HG03095 (cell line): ENCODE results near the gene KRTAP5-8.
"Not testable (repeated sequence)": the region's sequence is repeated elsewhere in the genome, so short reads cannot be mapped to it uniquely, and the experiment has no call there.

ENCODE experiments used
- ATAC-seq: cut with Tn5 transposase; IDR thresholded peaks from one replicate; pipeline ENCODE4 v1.9.1; 2021; ENCODE audit warnings: moderate library complexity; ENCODE audit not compliant: unreplicated experiment

Gene KRTAP5-8, protein sequence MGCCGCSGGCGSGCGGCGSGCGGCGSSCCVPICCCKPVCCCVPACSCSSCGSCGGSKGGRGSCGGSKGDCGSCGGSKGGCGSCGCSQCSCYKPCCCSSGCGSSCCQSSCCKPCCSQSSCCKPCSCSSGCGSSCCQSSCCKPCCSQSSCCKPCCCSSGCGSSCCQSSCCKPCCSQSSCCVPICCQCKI

DNA sequence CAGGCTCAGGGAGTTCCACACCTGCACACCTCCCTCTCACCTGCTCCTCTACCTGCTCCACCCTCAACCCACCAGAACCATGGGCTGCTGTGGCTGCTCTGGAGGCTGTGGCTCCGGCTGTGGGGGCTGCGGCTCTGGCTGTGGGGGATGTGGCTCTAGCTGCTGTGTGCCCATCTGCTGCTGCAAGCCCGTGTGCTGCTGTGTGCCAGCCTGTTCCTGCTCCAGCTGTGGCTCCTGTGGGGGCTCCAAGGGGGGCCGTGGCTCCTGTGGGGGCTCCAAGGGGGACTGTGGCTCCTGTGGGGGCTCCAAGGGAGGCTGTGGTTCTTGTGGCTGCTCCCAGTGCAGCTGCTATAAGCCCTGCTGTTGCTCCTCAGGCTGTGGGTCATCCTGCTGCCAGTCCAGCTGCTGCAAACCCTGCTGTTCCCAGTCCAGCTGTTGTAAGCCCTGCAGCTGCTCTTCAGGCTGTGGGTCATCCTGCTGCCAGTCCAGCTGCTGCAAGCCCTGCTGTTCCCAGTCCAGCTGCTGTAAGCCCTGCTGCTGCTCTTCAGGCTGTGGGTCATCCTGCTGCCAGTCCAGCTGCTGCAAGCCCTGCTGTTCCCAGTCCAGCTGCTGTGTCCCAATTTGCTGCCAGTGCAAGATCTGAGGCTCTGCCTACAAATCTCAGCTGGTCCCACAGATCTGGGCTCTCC is at the start of gene KRTAP5-8:
Gene KRTAP5-8, plus strand, starts transcription at position 49 of the 689 bp plus-strand sequence. Its CDS starts 31 bp downstream, at position 80.
- ATAC-seq, result not testable (repeated sequence)

DNA sequence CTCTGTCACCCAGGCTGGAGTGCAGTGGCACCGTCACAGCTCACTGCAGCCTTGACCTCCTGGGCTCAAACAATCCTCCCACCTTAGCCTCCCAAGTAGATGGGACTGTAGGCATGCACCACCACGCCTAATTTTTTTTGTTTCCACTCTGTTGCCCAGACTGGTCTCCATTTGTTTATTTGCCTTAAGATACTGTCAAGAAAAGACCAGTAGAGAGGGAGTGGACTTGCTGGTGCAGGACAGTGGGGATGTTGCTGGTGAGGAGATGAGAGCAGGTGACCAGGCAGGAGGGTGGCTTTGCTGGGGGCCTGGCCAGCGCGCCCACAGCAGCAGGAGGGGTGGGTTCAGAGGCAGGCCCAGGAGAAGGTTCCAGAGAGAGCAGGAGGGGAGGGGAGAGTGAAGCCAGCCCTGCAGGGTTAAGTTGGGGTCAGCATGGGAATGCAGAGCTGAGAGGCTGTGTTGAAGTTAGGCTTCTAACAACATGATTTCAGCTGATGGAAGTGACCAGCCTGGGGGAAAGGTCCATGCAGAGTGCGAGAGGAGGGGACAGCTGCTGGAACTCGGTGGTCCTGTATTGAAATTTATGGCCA is 49.0 kb upstream of the KRTAP5-8 start:
- ATAC-seq, result no peak

DNA sequence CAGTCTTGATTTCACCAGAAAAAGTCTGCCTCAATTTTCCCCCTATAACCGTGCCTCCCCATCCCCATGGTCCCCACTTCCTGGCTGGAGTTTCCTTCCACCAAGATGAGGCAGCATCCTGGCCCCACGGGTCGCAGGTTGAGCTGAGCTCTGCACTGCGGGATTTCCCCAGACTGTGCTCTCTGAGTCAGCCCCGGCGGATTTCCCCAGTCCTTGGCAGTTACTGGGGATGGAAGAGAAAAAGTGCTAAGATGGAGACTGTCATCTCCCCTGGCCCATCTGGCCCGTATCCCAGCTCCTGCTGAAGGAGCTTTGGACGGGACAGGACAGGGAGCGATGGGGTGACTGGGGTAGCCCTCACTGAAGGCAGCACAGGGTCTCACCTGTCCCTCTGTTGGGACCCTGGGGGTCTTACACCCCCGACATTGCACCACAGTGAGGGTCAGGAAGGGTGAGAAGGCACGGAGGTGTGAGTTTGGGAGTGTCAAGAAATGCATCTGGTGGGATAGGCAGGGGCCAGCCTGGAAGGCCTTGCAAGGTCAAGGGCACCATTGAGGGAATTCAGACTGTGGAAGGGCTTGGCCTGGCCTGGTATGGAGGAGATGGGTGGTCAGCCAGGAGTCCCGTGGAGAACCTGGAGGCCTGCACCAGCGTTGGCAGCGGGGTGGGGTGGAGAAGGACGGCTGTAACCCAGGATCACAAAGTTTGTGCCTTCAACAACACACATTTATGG is 48.3 kb upstream of the KRTAP5-8 start:
- ATAC-seq, result no peak

DNA sequence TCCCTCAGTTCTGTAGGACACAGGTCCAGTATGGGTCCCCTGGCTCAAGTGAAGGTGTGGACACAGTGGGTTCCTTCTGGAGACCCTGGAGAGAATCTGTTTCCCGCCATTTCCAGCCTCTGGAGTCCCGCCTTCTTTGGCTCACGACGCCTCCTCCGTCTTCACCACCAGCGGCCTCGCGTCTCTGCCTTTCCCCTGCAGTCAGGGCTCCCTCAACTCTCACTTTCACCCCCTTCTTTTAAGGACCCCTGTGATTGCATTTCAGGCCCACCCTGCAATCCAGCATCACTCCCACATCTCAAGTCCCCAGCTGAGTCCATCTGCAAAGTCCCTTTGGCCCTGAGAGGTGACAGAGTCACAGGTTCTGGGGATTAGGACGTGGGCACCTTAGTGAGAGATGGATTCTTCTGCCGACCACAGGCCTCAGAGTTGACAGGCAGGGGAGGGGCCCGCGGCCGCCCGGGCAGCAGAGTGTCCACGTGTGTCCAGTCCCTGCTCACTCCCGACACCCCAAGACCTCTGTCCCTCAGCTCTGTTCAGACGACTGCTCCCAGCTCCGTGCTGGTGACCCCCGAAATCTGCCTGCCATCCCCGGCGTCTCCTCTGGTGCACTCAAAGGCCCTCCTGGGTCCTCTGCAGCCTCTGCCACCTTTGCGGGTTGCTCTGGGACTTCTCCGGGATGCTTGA is 47.6 kb upstream of the KRTAP5-8 start:
- no peak for ATAC-seq

DNA sequence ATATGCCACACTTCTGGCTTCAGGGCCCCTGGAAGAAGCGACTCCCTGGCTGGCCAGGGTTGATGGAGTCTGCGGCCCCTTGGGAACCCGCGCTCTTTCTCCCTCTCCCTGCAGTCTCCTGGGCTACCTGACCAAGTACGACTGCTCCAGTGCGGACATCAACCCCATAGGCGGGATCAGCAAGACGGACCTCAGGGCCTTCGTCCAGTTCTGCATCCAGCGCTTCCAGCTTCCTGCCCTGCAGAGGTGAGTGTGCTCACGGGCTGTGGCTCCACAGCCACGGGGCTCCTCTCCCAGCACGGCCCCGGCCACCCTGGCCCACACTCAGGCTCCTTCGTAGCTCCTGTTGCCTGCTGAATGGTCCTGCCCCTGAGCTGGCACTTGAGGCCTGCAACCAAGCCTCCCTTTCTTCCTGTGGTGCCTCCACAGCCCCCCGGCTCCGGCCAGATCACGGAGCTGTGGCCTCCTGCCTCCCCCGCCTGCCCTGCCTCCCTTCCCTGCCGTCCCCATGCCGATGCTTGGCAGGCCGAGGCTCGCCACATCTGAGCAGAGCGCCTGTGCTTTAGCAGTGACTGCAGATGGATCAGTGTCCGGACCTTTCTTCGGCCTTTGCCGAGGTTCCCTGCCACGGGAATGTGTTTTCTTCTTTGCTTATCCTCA is 47.0 kb upstream of the KRTAP5-8 start:
- ATAC-seq, result no peak

DNA sequence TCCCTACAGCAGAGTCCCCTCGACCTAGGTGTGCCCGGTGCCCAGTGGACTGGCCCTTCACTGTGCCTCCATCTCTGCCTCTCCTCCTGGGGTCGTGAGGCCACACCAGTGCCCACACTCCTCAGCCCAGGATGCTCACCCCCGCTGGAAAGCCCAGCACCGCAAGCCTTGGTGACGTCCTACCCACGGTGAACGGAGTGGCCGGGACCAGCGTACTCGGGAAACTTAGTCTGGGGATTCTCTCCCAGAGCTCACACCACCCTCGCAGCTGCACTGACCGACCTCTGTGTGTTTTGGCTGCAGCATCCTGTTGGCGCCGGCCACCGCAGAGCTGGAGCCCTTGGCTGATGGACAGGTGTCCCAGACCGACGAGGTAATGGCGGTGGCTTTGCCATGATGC is 46.3 kb upstream of the KRTAP5-8 start:
- no peak for ATAC-seq

DNA sequence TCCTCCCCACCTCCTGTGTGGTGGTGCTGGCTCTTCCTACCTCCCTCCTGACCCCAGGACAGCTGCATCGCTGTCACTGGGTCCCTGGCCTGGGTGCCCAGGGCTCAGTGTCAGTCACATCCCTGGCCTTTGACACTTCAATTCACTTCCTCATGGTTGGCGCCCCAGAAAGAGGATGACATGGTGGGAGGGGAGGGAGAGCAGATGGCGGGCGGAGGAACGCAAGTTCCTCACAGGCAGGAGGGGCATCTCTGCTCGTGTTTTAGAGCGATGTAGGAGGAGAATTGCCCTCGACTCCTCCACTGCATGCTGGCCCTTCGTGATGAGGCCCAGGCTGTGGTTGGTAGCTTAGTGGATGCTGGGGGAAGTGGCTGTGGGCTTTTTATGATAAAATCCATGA is 45.9 kb upstream of the KRTAP5-8 start:
- ATAC-seq, result no peak

DNA sequence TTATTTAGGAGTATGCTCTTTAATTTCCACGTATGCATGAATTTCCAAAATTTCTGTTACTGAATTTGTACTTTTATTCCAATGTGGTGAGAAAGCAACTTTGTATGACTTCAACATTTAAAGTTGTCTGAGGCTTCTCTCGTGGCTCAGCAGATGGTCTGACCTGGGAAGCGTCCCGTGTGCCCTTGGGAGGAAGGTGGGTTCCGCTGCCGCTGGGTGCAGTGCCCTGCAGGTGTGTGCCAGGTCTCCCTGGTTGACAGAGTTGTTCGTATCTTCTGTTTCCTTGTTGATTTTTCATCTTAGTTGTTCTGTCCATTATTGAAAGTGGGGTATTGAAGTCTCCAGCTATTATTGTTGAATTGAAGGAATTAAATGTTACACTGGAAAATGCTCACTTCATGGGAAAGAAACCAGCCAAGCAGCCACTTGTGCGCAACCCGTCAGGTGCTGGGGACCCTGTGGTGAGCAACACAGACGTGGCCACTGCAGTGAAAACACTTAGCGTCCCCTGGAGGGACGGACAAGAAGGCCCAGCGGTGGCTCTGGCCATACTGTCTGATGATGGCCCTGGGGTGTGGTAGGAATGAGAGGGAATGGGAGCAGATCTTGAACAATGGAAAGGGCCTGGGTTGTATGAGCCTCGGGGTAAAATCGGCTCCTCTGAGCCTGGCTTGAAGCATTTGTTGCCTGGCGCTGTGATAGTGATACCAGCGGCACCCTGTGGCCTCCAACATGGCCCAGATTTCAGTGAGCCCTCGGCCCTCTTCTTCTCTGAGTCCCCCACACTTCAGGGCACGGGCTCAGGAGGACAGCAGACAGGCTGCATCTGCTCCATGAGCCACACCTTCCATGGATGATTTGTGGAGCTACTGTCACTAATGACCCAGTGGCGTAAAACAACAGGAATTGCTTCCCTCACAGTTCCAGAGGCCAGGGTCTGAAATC is 42.3 kb upstream of the KRTAP5-8 start:
- no peak for ATAC-seq

DNA sequence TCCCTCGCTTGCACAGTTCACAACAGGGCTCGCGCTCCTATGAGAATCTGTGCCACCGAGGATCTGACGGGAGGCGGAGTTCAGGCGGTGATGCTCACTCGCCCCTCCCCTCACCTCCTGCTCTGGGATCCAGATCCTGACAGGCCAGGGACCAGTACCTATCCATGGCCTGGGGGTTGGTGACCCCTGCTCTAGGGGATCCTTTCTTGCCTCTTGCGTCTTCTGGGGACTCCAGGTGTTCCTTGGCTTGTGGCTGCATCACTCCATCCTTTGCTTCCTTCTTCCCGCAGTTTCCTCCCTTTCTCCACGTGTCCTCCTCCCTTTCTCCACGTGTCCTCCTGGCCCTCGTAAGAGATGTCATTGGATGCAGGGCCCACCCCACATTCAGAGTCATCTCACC is 41.4 kb upstream of the KRTAP5-8 start:
- ATAC-seq, result no peak

DNA sequence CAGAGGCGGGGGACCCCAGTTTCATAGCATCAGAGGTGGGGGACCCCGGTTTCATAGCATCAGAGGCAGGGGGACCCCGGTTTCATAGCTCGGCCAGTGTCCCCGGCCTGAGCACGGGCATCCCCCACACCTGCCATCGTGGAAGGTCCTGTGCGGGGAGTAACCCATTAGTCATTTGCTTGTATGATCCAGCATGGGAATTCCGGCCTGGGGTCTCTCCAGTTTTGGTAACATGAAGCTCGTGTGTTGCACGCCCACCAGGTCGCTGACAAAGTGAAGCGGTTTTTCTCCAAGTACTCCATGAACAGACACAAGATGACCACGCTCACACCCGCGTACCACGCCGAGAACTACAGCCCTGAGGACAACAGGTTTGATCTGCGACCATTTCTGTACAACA is 39.7 kb upstream of the KRTAP5-8 start:
- no peak for ATAC-seq

DNA sequence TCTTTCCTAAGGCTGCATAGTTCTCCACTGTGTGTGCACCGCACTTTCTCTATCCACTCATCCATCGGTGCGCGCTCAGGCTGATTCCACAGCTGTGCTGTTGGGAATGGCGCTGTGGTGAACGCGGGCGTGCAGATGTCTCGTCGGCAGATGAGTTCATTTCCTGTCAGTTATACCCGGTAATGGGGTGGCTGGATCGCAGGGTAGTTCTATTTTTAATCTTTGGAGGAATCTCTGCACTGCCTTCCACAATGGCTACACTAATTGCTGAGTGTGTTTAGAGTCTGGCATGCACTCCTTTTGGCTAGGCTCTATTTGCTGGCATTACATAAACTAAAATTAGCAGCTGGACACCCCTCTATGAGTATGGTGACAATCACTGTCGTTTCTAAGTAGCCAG is 38.7 kb upstream of the KRTAP5-8 start:
- no peak for ATAC-seq

DNA sequence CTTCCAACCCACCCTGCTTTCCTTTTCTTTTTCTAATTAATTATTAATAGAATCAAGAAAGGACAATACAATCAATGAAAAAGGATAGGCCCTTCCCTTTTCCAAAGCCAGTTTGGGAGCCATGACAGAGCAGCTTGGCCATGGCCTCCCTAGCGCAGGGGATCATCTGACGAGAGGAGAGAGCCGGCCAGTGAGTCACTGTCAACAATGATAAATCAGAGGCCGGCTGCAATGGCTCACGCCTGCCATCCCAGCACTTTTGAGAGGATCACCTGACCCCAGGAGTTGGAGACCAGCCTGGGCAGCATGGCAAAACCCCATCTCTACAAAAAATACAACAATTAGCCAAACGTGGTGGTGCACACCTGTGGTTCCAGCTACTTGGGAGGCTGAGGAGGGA is 38.3 kb upstream of the KRTAP5-8 start:
- no peak for ATAC-seq

DNA sequence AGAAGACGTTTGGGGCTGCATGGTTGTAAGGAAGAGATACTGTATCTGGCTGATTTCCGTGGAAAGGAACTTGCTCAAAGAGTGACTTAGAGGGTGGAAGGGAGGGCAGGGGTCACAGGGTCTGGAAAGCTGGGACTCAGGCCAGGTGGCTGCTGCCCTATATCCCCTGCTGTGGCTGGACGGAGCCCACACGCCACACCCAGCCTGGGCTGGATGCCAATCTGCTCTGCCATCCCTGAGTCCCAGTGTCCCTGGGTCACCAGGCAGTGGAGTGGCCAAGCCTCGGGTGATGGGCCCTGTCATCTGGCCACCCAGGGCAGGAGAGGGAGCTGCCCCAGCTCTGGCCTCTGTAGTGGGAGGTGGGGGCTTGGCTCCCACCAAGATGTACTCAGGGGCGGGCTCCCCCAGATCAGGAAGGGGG is 37.2 kb upstream of the KRTAP5-8 start:
- ATAC-seq, result no peak

DNA sequence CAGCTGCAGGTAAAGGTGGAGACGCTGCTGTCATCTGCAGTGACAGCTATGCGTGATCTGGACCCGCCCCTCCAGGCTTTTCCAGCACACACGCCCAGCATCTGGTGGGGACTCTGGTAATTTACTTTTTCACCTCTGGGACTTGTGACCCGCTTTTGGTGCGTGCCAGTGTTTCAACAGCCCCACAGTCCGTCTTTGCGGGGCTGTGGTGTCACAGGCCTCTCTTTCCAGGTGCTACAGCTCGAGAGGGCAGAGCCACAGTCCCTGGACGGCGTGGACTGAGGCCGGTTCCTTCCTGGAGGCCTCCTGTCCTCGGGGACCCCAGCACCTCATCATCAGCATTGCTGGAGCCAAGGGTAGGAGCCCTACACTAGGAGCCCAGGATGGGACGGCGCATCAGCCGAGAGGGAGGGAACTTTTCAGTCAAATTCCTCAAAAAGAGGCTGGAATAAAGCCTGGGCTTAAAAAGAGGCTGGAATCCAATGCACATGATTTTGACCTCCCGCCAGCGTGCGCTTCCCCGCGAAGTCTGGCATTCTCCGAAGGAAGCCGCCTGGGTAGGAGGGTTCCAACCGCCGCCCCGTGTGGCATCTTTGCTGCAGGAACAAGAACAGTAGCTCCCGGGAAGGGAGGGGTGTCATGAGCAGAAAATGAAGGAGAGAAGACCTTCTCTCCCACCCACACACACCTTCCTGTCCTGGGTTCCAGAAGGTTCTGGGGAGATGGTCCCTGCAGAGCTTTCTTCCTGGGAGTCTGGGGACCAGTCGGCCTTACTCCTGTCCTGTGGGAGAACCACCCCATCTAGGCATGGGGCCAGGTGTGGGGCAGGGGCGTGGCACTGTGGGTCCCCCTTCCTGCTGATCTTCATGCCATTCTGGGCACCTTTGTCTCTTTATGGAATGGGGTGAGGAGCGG is 36.5 kb upstream of the KRTAP5-8 start:
- no peak for ATAC-seq

DNA sequence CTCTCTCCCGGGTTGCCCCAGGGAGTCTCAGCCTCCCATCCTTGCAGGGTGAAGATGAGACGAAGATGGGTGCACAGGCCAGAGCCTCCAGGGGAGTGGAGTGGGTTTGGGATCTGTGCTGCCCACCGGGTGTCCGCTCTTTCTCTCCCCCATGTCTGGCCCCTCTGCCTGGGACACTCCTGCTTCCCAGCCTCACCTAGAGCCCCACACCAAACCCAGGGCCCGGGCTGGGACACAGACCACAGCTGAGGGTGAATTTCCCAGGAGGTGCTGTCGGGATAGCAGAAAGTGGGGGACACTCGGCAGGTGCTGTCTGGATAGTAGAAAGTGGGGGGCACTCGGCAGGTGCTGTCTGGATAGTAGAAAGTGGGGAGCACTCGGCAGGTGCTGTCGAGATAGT is 35.8 kb upstream of the KRTAP5-8 start:
- no peak for ATAC-seq

DNA sequence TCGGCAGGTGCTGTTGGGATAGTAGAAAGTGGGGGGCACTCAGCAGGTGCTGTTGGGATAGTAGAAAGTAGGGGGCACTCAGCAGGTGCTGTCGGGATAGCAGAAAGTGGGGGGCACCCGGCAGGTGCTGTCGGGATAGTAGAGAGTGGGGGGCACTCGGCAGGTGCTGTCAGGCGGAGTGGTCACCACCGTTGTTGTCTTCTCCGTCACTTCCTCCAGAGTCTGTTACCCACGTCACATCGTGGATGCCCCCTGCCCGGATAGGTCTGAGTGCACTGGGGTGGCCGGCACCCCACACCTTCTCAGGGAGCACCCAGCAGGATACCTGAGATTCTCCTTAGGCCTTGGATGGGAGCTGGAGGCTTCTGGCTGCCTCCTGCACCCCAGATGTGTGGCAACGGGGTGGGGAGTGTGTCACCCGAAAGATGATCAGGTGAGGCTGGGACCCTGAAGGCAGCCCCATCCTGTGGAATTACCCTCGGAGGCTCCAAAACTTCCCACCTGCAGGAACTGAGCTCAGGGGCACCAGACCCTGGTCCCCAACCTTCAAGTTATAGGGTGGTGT is 34.9 kb upstream of the KRTAP5-8 start:
- no peak for ATAC-seq

DNA sequence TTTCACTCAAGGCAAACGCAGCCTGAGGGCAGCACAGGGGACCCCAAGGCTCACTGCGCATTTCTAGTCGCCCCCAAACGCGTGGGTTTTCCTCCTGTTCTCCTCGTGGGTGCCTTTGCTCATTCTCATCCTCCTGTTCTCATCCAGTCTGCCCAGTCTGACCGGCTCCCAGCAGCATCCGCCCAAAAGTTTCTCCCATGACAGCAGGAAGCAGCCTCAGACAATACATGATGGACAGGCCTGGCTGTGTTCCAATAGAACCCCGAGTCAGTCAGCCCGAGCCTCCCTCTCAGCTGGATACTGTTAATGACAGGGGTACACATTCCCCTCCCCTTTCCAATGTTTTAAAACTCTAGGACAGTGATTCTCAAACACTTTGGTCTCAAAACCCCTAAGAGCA is 33.3 kb upstream of the KRTAP5-8 start:
- ATAC-seq, result no peak

DNA sequence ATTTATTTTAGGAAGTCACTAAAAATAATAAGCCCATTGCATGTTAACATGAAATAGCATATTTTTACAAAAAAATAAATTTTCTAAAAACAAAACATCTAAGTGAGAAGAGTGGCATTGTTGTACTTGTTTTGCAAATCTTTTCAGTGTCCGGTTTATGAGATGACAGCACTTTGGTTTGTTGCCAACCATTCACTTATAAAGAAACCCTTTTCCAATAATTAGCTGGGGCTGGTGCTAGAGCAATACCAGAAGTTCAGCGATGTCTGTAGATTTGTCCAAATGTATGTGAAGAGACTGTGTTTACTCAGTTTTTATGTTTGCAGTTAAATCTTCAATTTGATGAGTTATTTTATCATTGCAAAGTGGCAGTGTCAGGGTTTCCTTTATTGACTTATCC is 32.8 kb upstream of the KRTAP5-8 start:
- ATAC-seq, result no peak
